GM12878 (cell line): ENCODE measurements around the gene ACSL3.

Experiments used
- CTCF ChIP-seq, 3 experiments: IDR thresholded peaks in 2 of 3; conservative IDR thresholded peaks in 1 of 3; 2 replicates each; pipeline ENCODE4 v1.5.1; 2011; ENCODE audit warnings: low read depth in 3 of 3, low read length in 3 of 3, mild to moderate bottlenecking in 3 of 3, control low read depth in 2 of 3, moderate library complexity in 2 of 3, inconsistent platforms in 1 of 3, mixed read lengths in 1 of 3; ENCODE audit not compliant: control insufficient read depth in 2 of 3, insufficient read depth in 1 of 3; ENCODE audit errors: extremely low read depth in 1 of 3
- ELK1 ChIP-seq: IDR thresholded peaks from 2 replicates; pipeline ENCODE4 v1.6.1; 2012; ENCODE audit warnings: low read depth, low read length, improper control_type of control experiment
- HCFC1 ChIP-seq: fragments of 150-350 bp; IDR thresholded peaks from 2 replicates; pipeline ENCODE4 v1.6.1; 2014; ENCODE audit warnings: low read length
- JUND ChIP-seq: IDR thresholded peaks from 2 replicates; pipeline ENCODE4 v1.6.1; 2012; ENCODE audit warnings: low read depth, mild to moderate bottlenecking, low read length, improper control_type of control experiment, moderate library complexity
- KAT2A ChIP-seq: conservative IDR thresholded peaks from 2 replicates; pipeline ENCODE4 v1.6.1; 2011; ENCODE audit warnings: low read depth, low read length; ENCODE audit not compliant: control insufficient read depth
- KDM1A ChIP-seq: fragments of 200-600 bp; sonication (generic); IDR thresholded peaks from 2 replicates; pipeline ENCODE4 v1.6.1; 2016; ENCODE audit warnings: borderline replicate concordance
- NFYB ChIP-seq: IDR thresholded peaks from 2 replicates; pipeline ENCODE4 v1.6.1; 2011; ENCODE audit warnings: low read depth, mild to moderate bottlenecking, low read length, improper control_type of control experiment, moderate library complexity; ENCODE audit not compliant: insufficient read depth
- PKNOX1 ChIP-seq: fragments of 450-650 bp; IDR thresholded peaks from 2 replicates; pipeline ENCODE4 v1.6.1; 2016; ENCODE audit warnings: mild to moderate bottlenecking
- POLR2A ChIP-seq: IDR thresholded peaks from 2 replicates; pipeline ENCODE4 v1.6.1; 2011; ENCODE audit warnings: low read depth, mild to moderate bottlenecking, low read length
- POLR2AphosphoS5 ChIP-seq: IDR thresholded peaks from 2 replicates; pipeline ENCODE4 v1.6.1; 2011; ENCODE audit warnings: mild to moderate bottlenecking, low read length, inconsistent platforms
- RAD21 ChIP-seq: IDR thresholded peaks from 2 replicates; pipeline ENCODE4 v1.6.1; 2011; ENCODE audit warnings: mild to moderate bottlenecking, low read depth, low read length, moderate library complexity; ENCODE audit not compliant: insufficient read depth
- TCF12 ChIP-seq: IDR thresholded peaks from 2 replicates; pipeline ENCODE4 v1.6.1; 2011; ENCODE audit warnings: low read depth, mild to moderate bottlenecking, low read length
- YY1 ChIP-seq: IDR thresholded peaks from 2 replicates; pipeline ENCODE4 v1.6.1; 2011; ENCODE audit warnings: low read depth, mild to moderate bottlenecking, low read length

GRCh38 chr2:222916229-222917197, 55.7 kb downstream of the ACSL3 start:
- TF ChIP-seq CTCF (IDR thresholded peaks at IDR 0.05 in 2 of 3, conservative IDR thresholded peaks at IDR 0.05 in 1 of 3; ENCODE audit: control insufficient read depth in 2 of 3, extremely low read depth in 1 of 3, insufficient read depth in 1 of 3, low read depth in 3 of 3, low read length in 3 of 3) (no peak; a peak in 1 of 6 replicates), TCF12 (no peak), RAD21 (no peak), POLR2A (no peak), JUND (no peak), PKNOX1 (no peak), KDM1A (no peak), KAT2A (no peak), POLR2AphosphoS5 (no peak), HCFC1 (no peak), YY1 (no peak), NFYB (no peak), ELK1 (no peak)
